ENCODE results near the gene CCDC61.

CCDC61 gene

GRCh38 chr19:46042252-46042883 is 47.1 kb downstream of the CCDC61 start:
- no peak for DNase-seq (ENCODE audit: low spot score)

GRCh38 chr19:46043519-46043918 is 48.3 kb downstream of the CCDC61 start:
- no peak for DNase-seq (ENCODE audit: low spot score)

- DNase-seq (ENCODE audit: low spot score), result no peak
Measured at GRCh38 chr19:46049597-46049996, 54.3 kb downstream of the CCDC61 start.

- no peak for DNase-seq (ENCODE audit: low spot score)
Measured at GRCh38 chr19:46052896-46053295, 57.6 kb downstream of the CCDC61 start.

GRCh38 chr19:46056536-46056935 is 61.3 kb downstream of the CCDC61 start:
- no peak for DNase-seq (ENCODE audit: low spot score)

- DNase-seq (ENCODE audit: low spot score), result no peak
Measured at GRCh38 chr19:46058778-46059177, 63.5 kb downstream of the CCDC61 start.

- no peak for DNase-seq (ENCODE audit: low spot score)
Measured at GRCh38 chr19:46060012-46060411, 64.7 kb downstream of the CCDC61 start.

GRCh38 chr19:46063201-46063600 is 67.9 kb downstream of the CCDC61 start:
- DNase-seq (ENCODE audit: low spot score), result no peak

GRCh38 chr19:46065486-46066071 is 70.3 kb downstream of the CCDC61 start:
- DNase-seq (ENCODE audit: low spot score), result no peak

- DNase-seq (ENCODE audit: low spot score), result no peak
Measured at GRCh38 chr19:46066471-46066870, 71.2 kb downstream of the CCDC61 start.

GRCh38 chr19:46067691-46068090 is 72.4 kb downstream of the CCDC61 start:
- DNase-seq (ENCODE audit: low spot score), result no peak

Measured in RKO (cell line).